Neural progenitor cell (in vitro differentiated cells): ENCODE measurements around the gene USP1. TPM values are rescaled to one million over a fixed set of nuclear protein-coding genes. Genes with fewer than 3 reads are reported as not detected.

Experiments used
- DNase-seq: peaks from one replicate; pipeline ENCODE4 v3.0.0-alpha.2; 2016; ENCODE audit warnings: low spot score
- H2AFZ ChIP-seq: fragments of 200-600 bp; sonication (generic); replicated peaks from 2 replicates; pipeline ENCODE4 v1.6.1; 2016; ENCODE audit warnings: antibody characterized with exemption
- H3F3A ChIP-seq: fragments of 200-600 bp; sonication (generic); 2 replicates; pipeline ENCODE4 v1.6.1; 2016; ENCODE audit warnings: antibody characterized with exemption, low read depth
- H3K27ac ChIP-seq: fragments of 200-600 bp; sonication (generic); 2 replicates; pipeline ENCODE4 v1.5.1; 2016; ENCODE audit warnings: mild to moderate bottlenecking
- H3K27me3 ChIP-seq: fragments of 200-600 bp; sonication (generic); 2 replicates; pipeline ENCODE4 v1.6.1; 2016; ENCODE audit warnings: mild to moderate bottlenecking, moderate library complexity
- H3K36me3 ChIP-seq: fragments of 200-600 bp; sonication (generic); 2 replicates; pipeline ENCODE4 v1.5.1; 2016
- H3K4me1 ChIP-seq: fragments of 200-600 bp; sonication (generic); 2 replicates; pipeline ENCODE4 v1.6.1; 2016; ENCODE audit warnings: mixed run types
- H3K4me2 ChIP-seq: fragments of 200-600 bp; sonication (generic); 2 replicates; pipeline ENCODE4 v1.6.1; 2016
- H3K4me3 ChIP-seq: fragments of 200-600 bp; sonication (generic); 2 replicates; pipeline ENCODE4 v1.5.1; 2016
- H3K79me2 ChIP-seq: fragments of 200-600 bp; sonication (generic); 2 replicates; pipeline ENCODE4 v1.6.1; 2016; ENCODE audit warnings: low read depth
- H3K9ac ChIP-seq: fragments of 200-600 bp; sonication (generic); 2 replicates; pipeline ENCODE4 v1.6.1; 2016
- H3K9me3 ChIP-seq: fragments of 200-600 bp; sonication (generic); 2 replicates; pipeline ENCODE4 v1.5.1; 2016; ENCODE audit warnings: low read depth
- H4K20me1 ChIP-seq: fragments of 200-600 bp; sonication (generic); 2 replicates; pipeline ENCODE4 v1.6.1; 2016; ENCODE audit warnings: low read depth
- H3K27ac Mint-ChIP-seq: 3 replicates; pipeline ENCODE4 v1.8.0; 2021; ENCODE audit warnings: mixed read lengths
- H3K27me3 Mint-ChIP-seq: 2 replicates; pipeline ENCODE4 v1.8.0; 2022; ENCODE audit warnings: low read depth, mild to moderate bottlenecking, inconsistent platforms, moderate library complexity, mixed read lengths; ENCODE audit not compliant: insufficient read depth
- H3K36me3 Mint-ChIP-seq: 3 replicates; pipeline ENCODE4 v1.8.0; 2021; ENCODE audit warnings: mixed read lengths
- H3K4me1 Mint-ChIP-seq: 3 replicates; pipeline ENCODE4 v1.8.0; 2021; ENCODE audit warnings: mixed read lengths
- H3K4me3 Mint-ChIP-seq: 3 replicates; pipeline ENCODE4 v1.8.0; 2021; ENCODE audit warnings: mild to moderate bottlenecking, moderate library complexity, mixed read lengths
- H3K9me3 Mint-ChIP-seq: 3 replicates; pipeline ENCODE4 v1.8.0; 2020; ENCODE audit warnings: mixed read lengths
- EZH2 ChIP-seq: fragments of 200-600 bp; sonication (generic); IDR thresholded peaks from 2 replicates; pipeline ENCODE4 v1.6.1; 2017; ENCODE audit warnings: antibody characterized with exemption, mild to moderate bottlenecking, moderate library complexity
- EZH2phosphoT487 ChIP-seq: fragments of 200-600 bp; sonication (generic); IDR thresholded peaks from 2 replicates; pipeline ENCODE4 v1.6.1; 2017; ENCODE audit warnings: antibody characterized with exemption
- total RNA-seq: library from RNA; depleted of rRNA; stranded (reverse); fragments of >200 nt; gene quantifications from 2 replicates; pipeline ENCODE4 v1.2.3, GENCODE V29; 2015; ENCODE audit warnings: low replicate concordance
- TF ChIP-seq, protein P1 (sequence below): fragments of 200-600 bp; sonication (generic); IDR thresholded peaks from 2 replicates; pipeline ENCODE4 v1.5.1; 2017; ENCODE audit warnings: antibody characterized with exemption, mild to moderate bottlenecking

The USP1 gene
- total RNA-seq, 1 donor from 2014 or later = 106 TPM

DNA sequence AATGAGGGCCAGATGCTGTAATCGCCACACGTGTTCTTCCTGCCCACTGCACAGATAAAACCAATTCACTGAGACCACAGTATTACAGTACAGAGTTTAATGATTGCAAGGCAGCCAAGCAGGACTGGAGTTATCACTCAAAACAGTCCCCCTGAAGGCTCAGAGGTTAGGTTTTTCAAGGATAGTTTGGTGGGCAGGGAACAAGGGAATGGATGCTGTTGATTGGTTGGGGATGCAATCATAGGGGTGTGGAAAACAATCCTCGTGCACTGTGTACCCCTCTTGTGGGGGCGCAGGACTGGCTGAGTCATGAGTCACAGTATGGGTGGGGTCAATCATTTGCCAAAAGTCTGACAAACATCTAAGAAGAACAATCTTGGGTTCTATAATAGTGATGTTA, 12.4 kb upstream of the USP1 start:
- H3K4me3 Mint-ChIP-seq = no peak overlapping the region
- H2AFZ ChIP-seq = peak overlapping the region; percentile 74
- no peak overlapping the region for H3K27ac ChIP-seq
- TF ChIP-seq EZH2phosphoT487 = no peak
- TF ChIP-seq, protein P1, sequence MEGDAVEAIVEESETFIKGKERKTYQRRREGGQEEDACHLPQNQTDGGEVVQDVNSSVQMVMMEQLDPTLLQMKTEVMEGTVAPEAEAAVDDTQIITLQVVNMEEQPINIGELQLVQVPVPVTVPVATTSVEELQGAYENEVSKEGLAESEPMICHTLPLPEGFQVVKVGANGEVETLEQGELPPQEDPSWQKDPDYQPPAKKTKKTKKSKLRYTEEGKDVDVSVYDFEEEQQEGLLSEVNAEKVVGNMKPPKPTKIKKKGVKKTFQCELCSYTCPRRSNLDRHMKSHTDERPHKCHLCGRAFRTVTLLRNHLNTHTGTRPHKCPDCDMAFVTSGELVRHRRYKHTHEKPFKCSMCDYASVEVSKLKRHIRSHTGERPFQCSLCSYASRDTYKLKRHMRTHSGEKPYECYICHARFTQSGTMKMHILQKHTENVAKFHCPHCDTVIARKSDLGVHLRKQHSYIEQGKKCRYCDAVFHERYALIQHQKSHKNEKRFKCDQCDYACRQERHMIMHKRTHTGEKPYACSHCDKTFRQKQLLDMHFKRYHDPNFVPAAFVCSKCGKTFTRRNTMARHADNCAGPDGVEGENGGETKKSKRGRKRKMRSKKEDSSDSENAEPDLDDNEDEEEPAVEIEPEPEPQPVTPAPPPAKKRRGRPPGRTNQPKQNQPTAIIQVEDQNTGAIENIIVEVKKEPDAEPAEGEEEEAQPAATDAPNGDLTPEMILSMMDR = no peak
- TF ChIP-seq EZH2 = no peak
- H3K27me3 ChIP-seq = no peaks in the 10 kb centered on the region
- no peaks in the 10 kb centered on the region for H3K36me3 ChIP-seq
- no peak overlapping the region for H3K4me2 ChIP-seq
- H3F3A ChIP-seq = no peaks in the 10 kb centered on the region
- no peaks in the 10 kb centered on the region for H3K9me3 Mint-ChIP-seq
- no peak overlapping the region for H3K4me3 ChIP-seq
- H3K9me3 ChIP-seq = no peaks in the 10 kb centered on the region
- no peaks in the 10 kb centered on the region for H3K79me2 ChIP-seq
- no peaks in the 10 kb centered on the region for H3K4me1 ChIP-seq
- no peaks in the 10 kb centered on the region for H4K20me1 ChIP-seq
- H3K27me3 Mint-ChIP-seq = no peaks in the 10 kb centered on the region
- H3K9ac ChIP-seq = no peak overlapping the region
- DNase-seq = no peak
- no peaks in the 10 kb centered on the region for H3K36me3 Mint-ChIP-seq
- peak overlapping the region; percentile 78 for H3K27ac Mint-ChIP-seq
- peaks cover 13% of the 10 kb centered on the region for H3K4me1 Mint-ChIP-seq

DNA sequence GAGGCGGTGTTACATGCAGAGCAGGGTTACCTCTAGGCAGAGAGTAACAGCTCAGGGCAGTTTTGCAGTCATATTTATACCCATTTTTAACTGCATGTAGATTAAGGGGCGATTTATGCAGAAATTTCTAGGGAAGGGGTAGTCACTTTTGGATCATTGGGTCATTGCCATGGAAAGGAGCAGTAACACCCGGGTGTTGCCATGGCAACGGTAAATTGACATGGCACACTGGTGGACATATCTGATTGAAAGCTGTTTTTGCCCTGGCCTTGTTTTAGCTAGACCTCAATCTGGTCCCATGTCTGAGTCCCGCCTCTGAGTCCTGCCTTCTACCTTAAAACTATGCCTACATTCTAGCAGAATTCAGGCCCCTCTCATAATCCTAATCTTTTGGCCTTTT, 11.8 kb upstream of the USP1 start:
- Histone ChIP-seq H3K27ac (no peak overlapping the region), H4K20me1 (no peaks in the 10 kb centered on the region), H3K36me3 (no peaks in the 10 kb centered on the region), H3K79me2 (no peaks in the 10 kb centered on the region), H3K4me2 (no peak overlapping the region), H3K4me3 (no peak overlapping the region), H3K9me3 (no peaks in the 10 kb centered on the region), H3K4me1 (no peaks in the 10 kb centered on the region), H3K27me3 (no peaks in the 10 kb centered on the region), H3F3A (no peaks in the 10 kb centered on the region), H2AFZ (no peak overlapping the region), H3K9ac (no peak overlapping the region)
- Mint-ChIP-seq H3K4me1 (peaks cover 13% of the 10 kb centered on the region), H3K36me3 (no peaks in the 10 kb centered on the region), H3K27me3 (no peaks in the 10 kb centered on the region), H3K9me3 (no peaks in the 10 kb centered on the region), H3K27ac (peak overlapping the region; percentile 63), H3K4me3 (no peak overlapping the region)
- DNase-seq = no peak
- TF ChIP-seq, protein P1 = no peak
- TF ChIP-seq EZH2 = no peak
- no peak for TF ChIP-seq EZH2phosphoT487

DNA sequence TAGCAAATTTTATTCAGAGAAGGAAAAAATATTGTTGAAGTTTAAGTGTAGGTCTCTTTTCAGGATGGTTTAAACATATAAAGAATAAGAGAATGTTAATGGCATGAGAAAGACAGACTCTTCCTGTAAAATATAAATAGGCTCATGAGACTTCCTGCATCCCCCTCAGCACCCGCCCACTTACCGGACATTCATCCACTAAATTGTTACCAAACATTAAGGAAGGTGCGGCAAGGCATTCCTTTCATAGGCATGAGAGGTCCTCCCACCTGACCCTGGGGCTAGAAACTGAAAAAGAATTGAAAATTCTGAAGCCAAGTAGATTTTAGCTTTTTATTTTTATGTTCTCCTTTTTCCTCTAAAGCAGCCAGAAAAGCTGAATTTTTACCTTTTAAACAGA, 10.6 kb upstream of the USP1 start:
- no peak for TF ChIP-seq EZH2phosphoT487
- no peak for TF ChIP-seq EZH2
- TF ChIP-seq, protein P1 = no peak
- no peak overlapping the region for H3K4me3 ChIP-seq
- no peak overlapping the region for H3K27ac ChIP-seq
- H4K20me1 ChIP-seq = no peaks in the 10 kb centered on the region
- no peaks in the 10 kb centered on the region for H3K4me1 ChIP-seq
- Mint-ChIP-seq H3K27ac (no peak overlapping the region), H3K36me3 (no peaks in the 10 kb centered on the region), H3K4me1 (peaks cover 13% of the 10 kb centered on the region), H3K27me3 (no peaks in the 10 kb centered on the region), H3K9me3 (no peaks in the 10 kb centered on the region), H3K4me3 (no peak overlapping the region)
- H3K9me3 ChIP-seq = no peaks in the 10 kb centered on the region
- H3F3A ChIP-seq = no peaks in the 10 kb centered on the region
- no peak overlapping the region for H2AFZ ChIP-seq
- H3K9ac ChIP-seq = no peak overlapping the region
- no peak overlapping the region for H3K4me2 ChIP-seq
- no peak for DNase-seq
- no peaks in the 10 kb centered on the region for H3K27me3 ChIP-seq
- no peaks in the 10 kb centered on the region for H3K79me2 ChIP-seq
- H3K36me3 ChIP-seq = no peaks in the 10 kb centered on the region

DNA sequence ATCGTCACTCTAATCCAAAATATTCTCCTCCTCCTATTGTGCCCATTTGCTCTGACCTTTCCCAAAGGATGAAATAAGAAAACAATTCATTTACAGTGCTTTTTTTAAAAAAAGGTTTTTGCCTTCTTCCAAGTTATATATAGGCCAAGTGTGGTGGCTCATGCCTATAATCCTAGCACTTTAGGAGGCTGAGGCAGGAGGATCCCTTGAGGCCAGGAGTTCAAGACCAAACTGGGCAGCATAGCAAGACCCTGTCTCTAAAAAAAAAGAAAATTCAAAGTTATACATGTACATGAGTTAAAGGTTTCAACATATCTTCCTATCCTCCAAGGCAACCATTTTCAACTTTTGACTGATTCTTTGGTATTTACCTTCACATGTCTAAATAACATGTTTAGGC, 10.1 kb upstream of the USP1 start:
- no peak overlapping the region for H3K4me2 ChIP-seq
- H3K9ac ChIP-seq = no peak overlapping the region
- H3K36me3 ChIP-seq = no peaks in the 10 kb centered on the region
- Mint-ChIP-seq H3K4me3 (no peak overlapping the region), H3K36me3 (no peaks in the 10 kb centered on the region), H3K27me3 (no peaks in the 10 kb centered on the region), H3K27ac (no peak overlapping the region), H3K4me1 (peaks cover 13% of the 10 kb centered on the region), H3K9me3 (no peaks in the 10 kb centered on the region)
- no peaks in the 10 kb centered on the region for H4K20me1 ChIP-seq
- no peaks in the 10 kb centered on the region for H3K27me3 ChIP-seq
- no peak for DNase-seq
- H3K27ac ChIP-seq = no peak overlapping the region
- no peaks in the 10 kb centered on the region for H3K9me3 ChIP-seq
- H2AFZ ChIP-seq = no peak overlapping the region
- no peaks in the 10 kb centered on the region for H3F3A ChIP-seq
- no peak overlapping the region for H3K4me3 ChIP-seq
- no peaks in the 10 kb centered on the region for H3K79me2 ChIP-seq
- no peaks in the 10 kb centered on the region for H3K4me1 ChIP-seq
- TF ChIP-seq, protein P1 = no peak
- TF ChIP-seq EZH2phosphoT487 (no peak), EZH2 (no peak)
